OCI-LY3 (cell line): ENCODE data around the gene KCNH2.

Experiments used
- H2AFZ ChIP-seq: fragments of 200-600, 300-600 bp; shearing (Covaris generic); 2 replicates; pipeline ENCODE4 v1.6.0; 2014; ENCODE audit warnings: antibody characterized with exemption, low read depth, low read length
- H3K27ac ChIP-seq: fragments of 200-600, 300-600 bp; sonication (generic); 2 replicates; pipeline ENCODE4 v1.5.1; 2014; ENCODE audit warnings: mild to moderate bottlenecking, low read length, moderate library complexity, mixed read lengths
- H3K27me3 ChIP-seq: fragments of 200-600, 300-600 bp; sonication (generic); 2 replicates; pipeline ENCODE4 v1.6.1; 2014; ENCODE audit warnings: low read depth, low read length, mixed read lengths
- H3K36me3 ChIP-seq: fragments of 200-600, 300-600 bp; sonication (generic); replicated peaks from 2 replicates; pipeline ENCODE3; 2014; ENCODE audit warnings: low read depth, low read length, mixed read lengths
- H3K4me1 ChIP-seq: fragments of 300-600, 200-600 bp; sonication (generic); 2 replicates; pipeline ENCODE4 v1.6.1; 2014; ENCODE audit warnings: low read length, mixed read lengths
- H3K4me2 ChIP-seq: fragments of 200-600, 300-600 bp; sonication (generic); 2 replicates; pipeline ENCODE4 v1.6.1; 2014; ENCODE audit warnings: low read length, mixed read lengths
- H3K4me3 ChIP-seq: fragments of 300-600, 200-600 bp; sonication (generic); 2 replicates; pipeline ENCODE4 v1.5.1; 2014; ENCODE audit warnings: antibody characterized with exemption, mild to moderate bottlenecking, low read length, moderate library complexity
- H3K79me2 ChIP-seq: fragments of 300-600, 200-600 bp; shearing (Covaris generic); 2 replicates; pipeline ENCODE4 v1.6.1; 2014; ENCODE audit warnings: mild to moderate bottlenecking, low read length, mixed read lengths
- H3K9ac ChIP-seq: fragments of 300-600, 200-600 bp; shearing (Covaris generic); 2 replicates; pipeline ENCODE4 v1.6.0; 2014; ENCODE audit warnings: mild to moderate bottlenecking, low read length, moderate library complexity
- H3K9me3 ChIP-seq: fragments of 200-600, 300-600 bp; shearing (Covaris generic); 2 replicates; pipeline ENCODE4 v1.6.1; 2014; ENCODE audit warnings: low read length, mixed read lengths; ENCODE audit not compliant: insufficient read depth
- H4K20me1 ChIP-seq: fragments of 200-600, 300-600 bp; sonication (generic); 2 replicates; pipeline ENCODE4 v1.6.1; 2016; ENCODE audit warnings: low read length, mixed read lengths; ENCODE audit not compliant: insufficient read depth
- CTCF ChIP-seq: fragments of 200-600, 300-600 bp; sonication (generic); IDR thresholded peaks from 2 replicates; pipeline ENCODE4 v1.5.1; 2014; ENCODE audit warnings: antibody characterized with exemption, low read length, low read depth
- EZH2phosphoT487 ChIP-seq: fragments of 200-600 bp; shearing (Covaris generic); IDR thresholded peaks from 2 replicates; pipeline ENCODE4 v1.6.1; 2018; ENCODE audit warnings: antibody characterized with exemption, mixed run types, low read depth

Gene KCNH2

GRCh38 chr7:151024435-151025056, 46.4 kb upstream of the KCNH2 start, which contains the start of gene ATG9B:
Gene ATG9B, minus strand, starts transcription at chr7:151024494. Its CDS starts 71 bp downstream, at chr7:151024423.
- H3K4me3 ChIP-seq, result no peak within 1 kb of the TSS
- peaks cover 7% of the 10 kb centered on the region for H3K79me2 ChIP-seq
- no peaks in the 10 kb centered on the region for H3K9me3 ChIP-seq
- TF ChIP-seq CTCF (no peak), EZH2phosphoT487 (no peak)
- H4K20me1 ChIP-seq, result no peaks in the 10 kb centered on the region
- no peaks in the 10 kb centered on the region for H3K36me3 ChIP-seq
- H3K27ac ChIP-seq, result no peak within 1 kb of the TSS
- peaks cover 10% of the 10 kb centered on the region for H3K4me1 ChIP-seq
- H3K4me2 ChIP-seq, result no peak within 1 kb of the TSS
- H3K27me3 ChIP-seq, result 0 out of 2 replicates have a peak, but pooled peaks cover 6% of the 10 kb centered on the region
- no peak within 1 kb of the TSS for H2AFZ ChIP-seq
- no peak within 1 kb of the TSS for H3K9ac ChIP-seq

- H3K9me3 ChIP-seq, result no peaks in the 10 kb centered on the region
- H3K4me2 ChIP-seq, result no peak overlapping the region
- H3K4me1 ChIP-seq, result peaks cover 10% of the 10 kb centered on the region
- H3K4me3 ChIP-seq, result no peak overlapping the region
- no peak overlapping the region for H3K27ac ChIP-seq
- no peak overlapping the region for H3K9ac ChIP-seq
- no peaks in the 10 kb centered on the region for H3K36me3 ChIP-seq
- TF ChIP-seq EZH2phosphoT487, result no peak
- TF ChIP-seq CTCF, result no peak
- no peaks in the 10 kb centered on the region for H3K79me2 ChIP-seq
- H3K27me3 ChIP-seq, result 0 out of 2 replicates have a peak, but pooled peaks cover 6% of the 10 kb centered on the region
- no peak overlapping the region for H2AFZ ChIP-seq
- H4K20me1 ChIP-seq, result no peaks in the 10 kb centered on the region
Observed at GRCh38 chr7:151023232-151023631, 45.1 kb upstream of the KCNH2 start.

- H3K36me3 ChIP-seq, result no peaks in the 10 kb centered on the region
- H3K27me3 ChIP-seq, result 0 out of 2 replicates have a peak, but pooled peaks cover 6% of the 10 kb centered on the region
- no peaks in the 10 kb centered on the region for H4K20me1 ChIP-seq
- H3K27ac ChIP-seq, result no peak overlapping the region
- no peak overlapping the region for H2AFZ ChIP-seq
- no peaks in the 10 kb centered on the region for H3K79me2 ChIP-seq
- no peak overlapping the region for H3K4me3 ChIP-seq
- no peaks in the 10 kb centered on the region for H3K9me3 ChIP-seq
- TF ChIP-seq EZH2phosphoT487, result no peak
- H3K9ac ChIP-seq, result no peak overlapping the region
- H3K4me1 ChIP-seq, result peaks cover 7% of the 10 kb centered on the region; the same call in 1 of the 2 replicates
- H3K4me2 ChIP-seq, result no peak overlapping the region
Observed at GRCh38 chr7:151020231-151020630, 42.1 kb upstream of the KCNH2 start.

- no peak overlapping the region for H3K9ac ChIP-seq
Observed at GRCh38 chr7:151019130-151019447, 41.0 kb upstream of the KCNH2 start.

More at GRCh38 chr7:151019130-151019447, 41.0 kb upstream of the KCNH2 start:
- 0 out of 2 replicates have a peak, but pooled peaks cover 6% of the 10 kb centered on the region for H3K27me3 ChIP-seq
- no peak overlapping the region for H3K4me3 ChIP-seq
- H3K27ac ChIP-seq, result no peak overlapping the region
- H3K4me2 ChIP-seq, result no peak overlapping the region
- H3K79me2 ChIP-seq, result no peaks in the 10 kb centered on the region
- no peaks in the 10 kb centered on the region for H3K9me3 ChIP-seq
- no peak for TF ChIP-seq CTCF
- TF ChIP-seq EZH2phosphoT487, result no peak
- no peak overlapping the region for H2AFZ ChIP-seq
- H4K20me1 ChIP-seq, result no peaks in the 10 kb centered on the region
- no peaks in the 10 kb centered on the region for H3K36me3 ChIP-seq
- peaks cover 7% of the 10 kb centered on the region; the same call in 1 of the 2 replicates for H3K4me1 ChIP-seq
